ENCODE results near the gene QDPR. TPM values are rescaled to one million over a fixed set of nuclear protein-coding genes. Genes with fewer than 3 reads are reported as not detected.

Gene QDPR
- polyA plus RNA-seq, 1 experiment = 23.7 TPM

GRCh38 chr4:17558941-17559708, 47.2 kb upstream of the QDPR start:
- no peak for DNase-seq (ENCODE audit: low read depth)
- Histone ChIP-seq H3K27me3 (ENCODE audit: control insufficient read depth, insufficient read depth, low read length) (no peaks in the 10 kb centered on the region; the same call in 1 of the 2 replicates), H3K4me3 (ENCODE audit: low read depth, low read length) (no peak overlapping the region), H3K36me3 (ENCODE audit: control insufficient read depth, insufficient read depth, low read length) (no peaks in the 10 kb centered on the region)
- POLR2A ChIA-PET = no interaction called here
- CTCF ChIA-PET = interaction anchor here (0.6 to 3.3 kb wide), 4 partner anchors 10 to 268 kb away, joined by 3 to 15 read pairs (median 4); no protein-coding TSS in a partner anchor
- TF ChIP-seq CTCF (IDR thresholded peaks at IDR 0.05; ENCODE audit: insufficient read depth, low read depth, low read length) = no peak

- H3K36me3 ChIP-seq (ENCODE audit: control insufficient read depth, insufficient read depth, low read length) = no peaks in the 10 kb centered on the region
- TF ChIP-seq CTCF (IDR thresholded peaks at IDR 0.05; ENCODE audit: insufficient read depth, low read depth, low read length) = no peak
- CTCF ChIA-PET = interaction anchor here (0.7 to 3.3 kb wide), 4 partner anchors 9 to 78 kb away, joined by 3 to 15 read pairs (median 4); no protein-coding TSS in a partner anchor
- no peak for DNase-seq (ENCODE audit: low read depth)
- H3K27me3 ChIP-seq (ENCODE audit: control insufficient read depth, insufficient read depth, low read length) = no peaks in the 10 kb centered on the region; the same call in 1 of the 2 replicates
- POLR2A ChIA-PET = no interaction called here
- H3K4me3 ChIP-seq (ENCODE audit: low read depth, low read length) = no peak overlapping the region
These were observed 46.0 kb upstream of the QDPR start for GRCh38 chr4:17557880-17558279.

- no peak overlapping the region for H3K4me3 ChIP-seq (ENCODE audit: low read depth, low read length)
- no peak for TF ChIP-seq CTCF (IDR thresholded peaks at IDR 0.05; ENCODE audit: insufficient read depth, low read depth, low read length)
- DNase-seq (ENCODE audit: low read depth) = no peak
- peaks cover 2% of the 10 kb centered on the region; the same call in 1 of the 2 replicates for H3K27me3 ChIP-seq (ENCODE audit: control insufficient read depth, insufficient read depth, low read length)
- H3K36me3 ChIP-seq (ENCODE audit: control insufficient read depth, insufficient read depth, low read length) = no peaks in the 10 kb centered on the region
- POLR2A ChIA-PET = no interaction called here
- CTCF ChIA-PET = interaction anchor here (0.8 to 0.9 kb wide), 2 partner anchors 56 to 76 kb away, joined by 3 read pairs; no protein-coding TSS in a partner anchor
These were observed 44.6 kb upstream of the QDPR start for GRCh38 chr4:17556498-17556897.

- no peaks in the 10 kb centered on the region for H3K36me3 ChIP-seq (ENCODE audit: control insufficient read depth, insufficient read depth, low read length)
- no peak for TF ChIP-seq CTCF (IDR thresholded peaks at IDR 0.05; ENCODE audit: insufficient read depth, low read depth, low read length)
- peaks cover 2% of the 10 kb centered on the region; the same call in 1 of the 2 replicates for H3K27me3 ChIP-seq (ENCODE audit: control insufficient read depth, insufficient read depth, low read length)
- DNase-seq (ENCODE audit: low read depth) = no peak
- H3K4me3 ChIP-seq (ENCODE audit: low read depth, low read length) = no peak overlapping the region
- POLR2A ChIA-PET = no interaction called here
- CTCF ChIA-PET = interaction anchor here (0.6 to 1.5 kb wide), 5 partner anchors 9 to 244 kb away, joined by 3 to 4 read pairs (median 3); no protein-coding TSS in a partner anchor
These were observed 42.7 kb upstream of the QDPR start for GRCh38 chr4:17554568-17554967.

- ChIA-PET CTCF (interaction anchor here (1.4 to 2.1 kb wide), 2 partner anchors 84 to 1040 kb away, joined by 3 to 11 read pairs; no protein-coding TSS in a partner anchor), POLR2A (no interaction called here)
- peaks cover 2% of the 10 kb centered on the region; the same call in 1 of the 2 replicates for H3K27me3 ChIP-seq (ENCODE audit: control insufficient read depth, insufficient read depth, low read length)
These were observed 40.5 kb upstream of the QDPR start for GRCh38 chr4:17552427-17552826.

More at GRCh38 chr4:17552427-17552826, 40.5 kb upstream of the QDPR start:
- Histone ChIP-seq H3K36me3 (ENCODE audit: control insufficient read depth, insufficient read depth, low read length) (no peaks in the 10 kb centered on the region), H3K4me3 (ENCODE audit: low read depth, low read length) (no peak overlapping the region)
- TF ChIP-seq CTCF (IDR thresholded peaks at IDR 0.05; ENCODE audit: insufficient read depth, low read depth, low read length) = no peak
- no peak for DNase-seq (ENCODE audit: low read depth)

All from BJ (cell line).